Uterus (tissue), 2 donors: Measurements from ENCODE around the gene PSMD2.

Experiments
- CTCF ChIP-seq, 4 experiments: fragments of 200-600 bp in 2 of 4; fragments of 450-650 bp in 2 of 4; sonication (generic) in 2 of 4; IDR thresholded peaks; one replicate each; pipeline ENCODE4 v1.5.1; 2016 to 2019; ENCODE audit warnings: antibody characterized with exemption in 4 of 4, mild to moderate bottlenecking in 2 of 4, moderate library complexity in 1 of 4
- POLR2A ChIP-seq, 2 donors: fragments of 450-650 bp; IDR thresholded peaks; one replicate each; pipeline ENCODE4 v1.6.1; 2016; ENCODE audit warnings: antibody characterized with exemption in 2 of 2, mild to moderate bottlenecking in 1 of 2, moderate library complexity in 1 of 2

- TF ChIP-seq POLR2A (IDR thresholded peaks at IDR 0.05) = no peak
- TF ChIP-seq CTCF (IDR thresholded peaks at IDR 0.05) = no peak
Observed at GRCh38 chr3:184299488-184300377, 692 bp downstream of the PSMD2 start.
